Mesothelial cell of epicardium (in vitro differentiated cells): ENCODE measurements around the gene PPME1. TPM values are rescaled to one million over a fixed set of nuclear protein-coding genes. Genes with fewer than 3 reads are reported as not detected.
A peak's percentile ranks its signal among the peaks of the same experiment; 100 is the strongest.
"Not testable (repeated sequence)": the region's sequence is repeated elsewhere in the genome, so short reads cannot be mapped to it uniquely, and the experiment has no call there.

Experiments
- DNase-seq, 2 experiments: peaks; one replicate each; pipeline ENCODE4 v3.0.0; 2021; ENCODE audit warnings: low spot score in 2 of 2; ENCODE audit not compliant: unreplicated experiment in 2 of 2
- H3K27ac Mint-ChIP-seq: 2 replicates; pipeline ENCODE4 v1.8.0; 2021; ENCODE audit warnings: mixed read lengths
- H3K27me3 Mint-ChIP-seq: 2 replicates; pipeline ENCODE4 v1.8.0; 2021; ENCODE audit warnings: low read depth, mixed read lengths
- H3K36me3 Mint-ChIP-seq: 2 replicates; pipeline ENCODE4 v1.8.0; 2021; ENCODE audit warnings: mixed read lengths
- H3K4me1 Mint-ChIP-seq: 2 replicates; pipeline ENCODE4 v1.8.0; 2021; ENCODE audit warnings: mixed read lengths
- H3K4me3 Mint-ChIP-seq: 2 replicates; pipeline ENCODE4 v1.8.0; 2021; ENCODE audit warnings: mild to moderate bottlenecking, moderate library complexity, mixed read lengths
- H3K9me3 Mint-ChIP-seq: 2 replicates; pipeline ENCODE4 v1.8.0; 2021; ENCODE audit warnings: mixed read lengths
- total RNA-seq: library from RNA; stranded (reverse); gene quantifications from 3 replicates; pipeline ENCODE4 v1.2.1, GENCODE V29; 2021
- TF ChIP-seq, protein P1 (sequence below): fragments of 200-600 bp; sonication (generic); IDR thresholded peaks from one replicate; pipeline ENCODE4 v1.5.0; 2021; ENCODE audit warnings: antibody characterized with exemption; ENCODE audit not compliant: unreplicated experiment

The PPME1 gene, protein sequence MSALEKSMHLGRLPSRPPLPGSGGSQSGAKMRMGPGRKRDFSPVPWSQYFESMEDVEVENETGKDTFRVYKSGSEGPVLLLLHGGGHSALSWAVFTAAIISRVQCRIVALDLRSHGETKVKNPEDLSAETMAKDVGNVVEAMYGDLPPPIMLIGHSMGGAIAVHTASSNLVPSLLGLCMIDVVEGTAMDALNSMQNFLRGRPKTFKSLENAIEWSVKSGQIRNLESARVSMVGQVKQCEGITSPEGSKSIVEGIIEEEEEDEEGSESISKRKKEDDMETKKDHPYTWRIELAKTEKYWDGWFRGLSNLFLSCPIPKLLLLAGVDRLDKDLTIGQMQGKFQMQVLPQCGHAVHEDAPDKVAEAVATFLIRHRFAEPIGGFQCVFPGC
- total RNA-seq: 50.6 to 52.8 TPM (median 51.6 TPM) in 3 replicates

DNA sequence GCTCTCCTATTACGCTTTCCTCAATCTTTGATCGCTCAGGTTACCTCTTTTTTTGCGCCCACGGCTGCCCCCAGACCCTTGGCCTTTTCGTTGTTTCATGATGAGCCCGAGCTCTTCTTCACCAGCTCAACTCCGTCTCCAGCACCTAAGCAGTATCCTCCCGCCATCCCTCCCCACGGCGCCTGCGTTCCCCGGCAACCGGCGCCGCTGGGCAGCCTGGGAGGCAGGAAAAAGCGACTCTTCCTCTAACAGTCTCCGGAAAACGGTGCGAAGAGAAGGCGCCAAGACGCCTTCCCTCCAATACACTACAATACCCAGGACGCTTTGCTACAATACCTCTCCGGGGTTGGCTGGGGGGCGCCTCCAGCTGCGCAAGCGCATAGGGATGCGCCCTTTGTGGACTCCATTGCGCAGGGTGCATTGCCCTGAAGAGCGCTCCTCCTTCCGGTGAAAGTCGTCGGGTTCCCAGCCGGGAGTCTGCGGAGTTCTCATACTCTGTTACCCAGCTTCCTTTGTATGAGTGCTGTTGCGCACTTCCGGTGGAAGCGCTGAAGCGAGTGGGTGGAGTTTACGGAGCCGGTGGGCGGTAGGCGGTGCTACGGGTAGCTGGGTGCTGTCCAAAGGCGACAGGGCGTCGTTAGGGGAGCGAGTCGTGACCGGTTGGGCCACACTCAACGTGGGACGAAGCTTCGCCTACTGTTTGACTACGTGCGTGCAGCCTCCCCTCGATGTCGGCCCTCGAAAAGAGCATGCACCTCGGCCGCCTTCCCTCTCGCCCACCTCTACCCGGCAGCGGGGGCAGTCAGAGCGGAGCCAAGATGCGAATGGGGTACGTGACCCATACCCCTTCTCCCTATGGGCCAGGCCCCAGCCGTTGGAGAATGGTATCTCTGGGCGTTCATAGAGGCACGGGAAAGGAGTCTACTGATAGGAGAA lies at the start of gene PPME1, which contains the start of gene C2CD3:
PPME1 (plus strand) TSS at position 596 of the 936 bp plus-strand sequence; CDS start at position 729, 133 bp downstream.
C2CD3 (minus strand) TSS at position 309 of the 936 bp plus-strand sequence; CDS start at position 99, 210 bp downstream.
- no peaks in the 10 kb centered on the region for H3K27me3 Mint-ChIP-seq
- H3K36me3 Mint-ChIP-seq: peaks cover 15% of the 10 kb centered on the region
- TF ChIP-seq, protein P1, sequence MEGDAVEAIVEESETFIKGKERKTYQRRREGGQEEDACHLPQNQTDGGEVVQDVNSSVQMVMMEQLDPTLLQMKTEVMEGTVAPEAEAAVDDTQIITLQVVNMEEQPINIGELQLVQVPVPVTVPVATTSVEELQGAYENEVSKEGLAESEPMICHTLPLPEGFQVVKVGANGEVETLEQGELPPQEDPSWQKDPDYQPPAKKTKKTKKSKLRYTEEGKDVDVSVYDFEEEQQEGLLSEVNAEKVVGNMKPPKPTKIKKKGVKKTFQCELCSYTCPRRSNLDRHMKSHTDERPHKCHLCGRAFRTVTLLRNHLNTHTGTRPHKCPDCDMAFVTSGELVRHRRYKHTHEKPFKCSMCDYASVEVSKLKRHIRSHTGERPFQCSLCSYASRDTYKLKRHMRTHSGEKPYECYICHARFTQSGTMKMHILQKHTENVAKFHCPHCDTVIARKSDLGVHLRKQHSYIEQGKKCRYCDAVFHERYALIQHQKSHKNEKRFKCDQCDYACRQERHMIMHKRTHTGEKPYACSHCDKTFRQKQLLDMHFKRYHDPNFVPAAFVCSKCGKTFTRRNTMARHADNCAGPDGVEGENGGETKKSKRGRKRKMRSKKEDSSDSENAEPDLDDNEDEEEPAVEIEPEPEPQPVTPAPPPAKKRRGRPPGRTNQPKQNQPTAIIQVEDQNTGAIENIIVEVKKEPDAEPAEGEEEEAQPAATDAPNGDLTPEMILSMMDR: no peak
- H3K27ac Mint-ChIP-seq: no peak within 1 kb of the TSS
- no peaks in the 10 kb centered on the region for H3K9me3 Mint-ChIP-seq
- no peak within 1 kb of the TSS for H3K4me3 Mint-ChIP-seq
- peaks cover 10% of the 10 kb centered on the region for H3K4me1 Mint-ChIP-seq
- DNase-seq: peak; percentile 95 to 96

DNA sequence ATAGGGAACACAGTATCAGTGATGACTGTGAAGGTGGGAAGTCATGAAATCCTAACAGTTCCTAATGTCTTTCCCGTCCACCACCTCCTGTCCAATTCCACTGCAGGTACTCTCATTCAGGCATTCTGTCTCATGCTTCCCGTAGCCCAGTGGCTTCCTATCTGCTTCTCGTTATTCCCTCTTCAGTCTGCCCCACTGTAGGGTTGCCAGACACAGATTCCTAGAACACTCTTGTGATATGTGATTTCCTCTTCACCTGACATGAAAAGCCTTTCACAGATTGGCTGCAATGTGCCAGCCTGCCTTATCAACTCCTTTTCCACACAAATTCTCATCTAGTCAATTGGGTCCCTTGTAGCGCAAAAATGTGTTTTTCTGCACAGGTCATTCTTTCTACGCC lies 49.3 kb upstream of the PPME1 start:
- H3K27me3 Mint-ChIP-seq: no peaks in the 10 kb centered on the region
- no peaks in the 10 kb centered on the region for H3K9me3 Mint-ChIP-seq
- peaks cover 22% of the 10 kb centered on the region for H3K4me1 Mint-ChIP-seq
- peak overlapping the region; percentile 65 for H3K27ac Mint-ChIP-seq
- DNase-seq: no peak
- TF ChIP-seq, protein P1: no peak
- H3K36me3 Mint-ChIP-seq: peaks cover 17% of the 10 kb centered on the region
- H3K4me3 Mint-ChIP-seq: no peak overlapping the region

DNA sequence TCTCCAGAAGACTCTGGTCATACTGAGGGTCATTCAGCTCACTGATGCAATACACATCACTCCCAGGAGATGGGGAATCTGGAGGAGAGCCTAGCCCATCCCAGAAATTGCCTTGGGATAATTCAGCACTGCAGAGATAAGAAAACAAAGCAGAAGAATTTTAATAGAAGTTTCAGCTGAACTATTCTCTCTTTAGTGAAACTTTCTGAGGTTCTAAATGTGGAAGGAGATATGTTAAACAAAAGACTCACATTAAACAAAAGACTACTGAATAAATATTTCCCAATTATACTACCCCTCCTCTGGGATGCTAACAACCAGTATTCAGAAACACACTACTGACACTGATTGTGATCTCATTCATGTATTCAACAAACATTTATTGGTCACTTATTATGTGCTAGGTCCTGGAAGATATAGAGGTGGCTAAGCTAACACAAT lies 48.1 kb upstream of the PPME1 start:
- no peaks in the 10 kb centered on the region for H3K9me3 Mint-ChIP-seq
- no peak overlapping the region for H3K4me3 Mint-ChIP-seq
- H3K36me3 Mint-ChIP-seq: peaks cover 16% of the 10 kb centered on the region
- no peaks in the 10 kb centered on the region for H3K27me3 Mint-ChIP-seq
- TF ChIP-seq, protein P1: no peak
- H3K4me1 Mint-ChIP-seq: peaks cover 22% of the 10 kb centered on the region
- peak overlapping the region; percentile 91 for H3K27ac Mint-ChIP-seq
- DNase-seq: no peak

DNA sequence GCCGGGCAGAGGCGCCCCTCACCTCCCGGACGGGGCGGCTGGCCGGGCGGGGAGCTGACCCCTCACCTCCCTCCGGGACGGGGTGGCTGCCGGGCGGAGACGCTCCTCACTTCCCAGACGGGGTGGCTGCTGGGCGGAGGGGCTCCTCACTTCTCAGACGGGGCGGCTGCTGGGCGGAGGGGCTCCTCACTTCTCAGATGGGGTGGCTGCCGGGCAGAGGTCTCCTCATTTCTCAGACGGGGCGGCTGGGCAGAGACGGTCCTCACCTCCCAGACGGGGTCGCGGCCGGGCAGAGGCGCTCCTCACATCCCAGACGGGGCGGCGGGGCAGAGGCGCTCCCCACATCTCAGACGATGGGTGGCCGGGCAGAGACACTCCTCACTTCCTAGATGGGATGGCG lies 42.0 kb upstream of the PPME1 start:
- not testable (repeated sequence) for H3K27ac Mint-ChIP-seq, H3K9me3 Mint-ChIP-seq, H3K27me3 Mint-ChIP-seq, H3K4me3 Mint-ChIP-seq, DNase-seq
- peaks cover 14% of the 10 kb centered on the region for H3K4me1 Mint-ChIP-seq
- H3K36me3 Mint-ChIP-seq: peaks cover 28% of the 10 kb centered on the region

DNA sequence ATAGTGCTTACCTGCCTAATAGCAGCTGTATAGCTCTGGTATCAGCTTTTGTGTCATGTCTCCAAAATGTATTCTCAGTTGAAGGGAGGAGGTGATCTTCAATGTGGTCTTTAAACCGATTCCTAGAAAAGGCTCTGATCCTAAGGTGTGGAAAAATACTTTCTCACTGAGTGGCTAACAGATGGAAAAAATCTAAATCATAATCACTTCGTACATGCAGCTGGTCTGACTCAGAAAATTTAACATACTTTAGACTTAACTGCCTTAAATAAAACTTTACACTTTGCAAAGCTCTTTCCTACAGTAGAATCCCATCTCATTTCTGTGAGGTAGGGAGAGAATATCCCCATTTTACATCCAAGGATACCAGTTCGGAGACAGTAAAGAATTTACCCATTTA lies 38.3 kb upstream of the PPME1 start:
- no peak for DNase-seq
- H3K4me3 Mint-ChIP-seq: no peak overlapping the region
- TF ChIP-seq, protein P1: no peak
- H3K4me1 Mint-ChIP-seq: peaks cover 33% of the 10 kb centered on the region
- peak overlapping the region; percentile 74 for H3K27ac Mint-ChIP-seq
- peaks cover 21% of the 10 kb centered on the region for H3K36me3 Mint-ChIP-seq
- no peaks in the 10 kb centered on the region for H3K9me3 Mint-ChIP-seq
- no peaks in the 10 kb centered on the region for H3K27me3 Mint-ChIP-seq
